ENCODE data around the gene COL5A2.

COL5A2 gene

DNA sequence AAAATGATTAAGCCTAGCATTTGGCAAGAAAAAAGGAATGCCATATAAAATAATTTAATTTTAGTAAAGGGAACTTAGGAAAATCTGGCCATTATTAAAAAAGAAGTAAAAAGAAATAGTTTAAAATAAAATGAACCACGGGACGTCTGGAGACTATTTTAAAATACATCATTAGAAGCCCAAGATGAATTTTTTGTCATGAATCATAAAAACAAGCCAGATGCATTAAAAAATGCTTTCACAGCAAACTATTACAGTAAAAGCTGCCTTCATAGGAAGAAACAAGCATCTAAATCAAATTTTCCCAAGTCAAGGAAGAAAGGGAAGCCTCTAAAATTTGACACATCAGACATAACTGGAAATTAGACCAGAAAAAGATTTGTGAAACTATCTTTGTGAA lies 33.0 kb downstream of the COL5A2 start:
- DNase-seq: no peak

DNA sequence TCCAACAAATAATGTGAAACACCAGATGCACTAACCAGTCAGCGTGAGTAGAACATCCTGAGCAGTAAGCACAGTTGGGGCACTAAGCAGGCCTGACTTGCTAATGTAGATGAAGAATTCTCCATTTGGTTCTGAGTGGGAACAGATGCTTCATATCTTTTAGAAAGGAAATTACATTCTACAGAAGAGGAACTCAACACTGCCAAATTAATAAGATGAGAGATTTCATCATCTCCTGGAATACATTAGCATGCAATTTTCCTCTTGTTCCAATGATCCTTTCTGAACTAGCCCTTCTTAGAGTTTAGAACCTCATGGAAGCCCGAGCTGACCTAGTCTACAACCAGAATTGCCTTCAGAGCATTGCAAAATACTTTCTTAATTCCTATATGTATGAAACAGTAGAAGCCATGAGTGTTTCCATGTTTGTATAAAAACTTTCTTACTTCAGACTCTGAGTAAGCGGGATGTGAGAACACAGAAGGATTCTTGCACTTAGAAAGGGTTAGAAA lies 34.8 kb downstream of the COL5A2 start:
- no peak for DNase-seq

DNA sequence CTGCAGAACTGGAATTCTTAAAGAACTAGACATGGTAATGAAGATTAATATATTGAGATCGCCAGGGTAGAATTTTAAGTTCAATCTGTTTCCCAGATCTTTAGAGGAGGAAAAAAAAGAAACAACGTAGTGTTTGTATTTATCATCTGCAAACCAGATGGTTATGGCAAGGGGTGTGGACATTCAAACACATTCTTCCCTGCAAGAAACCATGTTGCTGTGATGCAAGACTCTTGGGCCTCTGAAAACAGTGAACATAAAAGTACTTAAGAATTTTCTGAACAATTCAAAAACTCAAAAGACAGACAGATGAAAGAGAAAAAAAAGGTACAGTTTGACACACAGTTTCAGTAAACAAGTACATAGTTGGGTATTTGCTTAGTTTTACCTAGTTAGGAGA lies 35.6 kb downstream of the COL5A2 start:
- DNase-seq: no peak

DNA sequence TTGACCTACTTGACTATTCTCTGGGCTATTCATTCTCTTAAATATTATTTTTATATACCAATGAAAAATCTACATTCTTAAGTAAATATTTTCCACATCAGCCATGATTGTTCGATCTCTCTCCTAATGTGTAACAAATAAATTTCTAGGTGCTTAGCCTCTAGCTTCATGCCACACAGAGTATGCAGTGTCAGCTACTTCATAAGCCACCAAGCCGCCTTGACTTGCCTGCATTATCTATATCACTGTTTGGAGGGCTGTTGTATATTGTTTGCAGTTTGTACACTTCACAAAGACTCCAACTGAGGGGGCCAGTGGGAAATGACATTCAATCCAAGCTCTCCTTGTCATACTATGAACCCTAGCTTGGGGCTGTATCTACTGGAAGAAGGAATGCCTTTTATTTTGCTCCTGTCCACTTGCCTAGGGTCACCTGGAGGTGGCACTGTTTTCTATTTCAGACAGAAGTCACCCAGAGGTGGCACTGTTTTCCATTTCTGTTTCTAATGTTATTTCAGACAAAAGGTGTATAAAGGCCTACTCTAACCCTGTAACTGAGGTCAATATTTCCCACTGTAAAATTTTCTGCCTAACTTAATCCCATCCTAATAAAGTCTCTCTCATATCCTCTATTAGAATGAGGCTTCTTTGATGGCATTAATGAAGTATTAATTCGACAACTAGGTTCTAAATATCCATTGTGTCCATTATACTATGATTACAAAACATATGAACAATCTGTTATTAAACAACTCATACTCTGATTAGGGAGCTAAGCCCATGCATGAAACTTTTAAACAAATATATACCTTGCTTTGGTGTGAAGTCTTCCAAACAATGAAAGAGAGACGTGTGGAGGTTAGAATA lies 36.4 kb downstream of the COL5A2 start:
- peak; percentile 46 for DNase-seq

DNA sequence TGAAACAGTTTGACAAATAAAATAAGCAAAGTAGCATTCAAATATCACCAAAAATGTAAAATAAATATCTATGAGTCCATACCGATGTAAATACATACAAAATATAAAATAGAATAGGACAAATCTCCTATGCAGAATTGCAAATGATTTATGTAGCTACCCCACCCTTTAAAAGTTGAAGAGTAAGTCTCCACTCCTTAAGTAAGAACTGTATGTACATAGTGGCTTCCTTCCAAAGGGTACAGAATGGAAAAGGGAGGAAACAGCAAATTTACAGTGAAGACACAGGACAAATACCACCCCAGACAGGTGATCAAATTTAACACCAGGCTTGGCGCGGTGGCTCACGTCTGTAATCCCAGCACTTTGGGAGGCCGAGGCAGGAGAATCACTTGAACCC lies 40.8 kb downstream of the COL5A2 start:
- DNase-seq: no peak

DNA sequence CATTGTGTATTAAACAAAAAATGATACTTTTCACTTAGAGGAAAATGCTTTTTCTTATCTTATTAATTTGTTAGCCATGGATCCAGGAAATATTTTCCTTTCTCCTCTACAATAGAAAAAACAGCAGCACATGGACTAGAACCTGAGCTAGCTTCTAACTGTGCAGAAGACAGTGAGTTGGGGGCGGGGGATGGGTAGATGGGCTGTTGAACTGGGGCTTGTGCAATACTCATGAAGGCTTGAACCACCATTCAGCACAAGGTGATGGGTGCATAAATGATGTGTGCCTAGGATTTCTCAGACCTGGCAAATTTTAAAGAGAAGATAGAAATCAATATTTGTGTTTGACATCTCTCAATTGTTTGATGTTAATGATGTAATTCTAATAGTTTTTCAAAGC lies 42.0 kb downstream of the COL5A2 start:
- DNase-seq: no peak

DNA sequence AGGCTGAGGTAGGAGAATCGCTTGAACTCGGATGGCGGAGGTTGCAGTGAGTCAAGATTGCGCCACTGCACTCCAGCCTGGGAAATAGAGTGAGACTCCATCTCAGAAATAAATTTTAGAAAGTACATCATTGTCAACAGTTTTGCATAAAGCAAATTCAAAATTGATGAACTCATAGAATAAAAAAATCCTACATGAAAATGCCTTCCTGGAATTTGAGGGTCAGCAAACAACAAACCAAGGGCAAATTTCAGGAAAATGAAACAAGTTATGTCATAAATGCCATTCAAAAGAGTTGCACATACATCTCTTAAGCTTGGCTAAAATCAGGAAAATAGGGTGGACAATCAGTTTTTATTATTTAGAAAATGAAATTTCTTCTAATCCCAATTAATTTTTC lies 45.1 kb downstream of the COL5A2 start:
- DNase-seq: no peak

DNA sequence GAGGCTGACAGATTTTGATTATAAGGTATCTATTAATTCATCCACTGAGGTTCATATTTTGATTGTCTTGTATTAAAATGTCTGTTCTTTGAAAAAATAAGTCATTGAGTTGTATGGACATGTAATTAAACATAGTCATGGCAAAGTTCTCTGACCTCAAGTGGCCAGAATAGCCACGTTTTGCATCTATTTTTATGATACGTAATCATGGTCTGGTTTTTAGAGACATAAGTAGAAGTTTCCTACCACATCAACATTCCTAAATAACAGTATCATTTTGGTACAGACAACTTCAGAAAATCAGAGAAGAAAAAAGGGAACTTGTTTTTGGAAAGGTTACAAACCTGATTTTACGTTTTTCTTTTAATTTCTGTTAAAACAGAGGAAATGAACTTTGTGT lies 47.6 kb downstream of the COL5A2 start:
- DNase-seq: no peak

DNA sequence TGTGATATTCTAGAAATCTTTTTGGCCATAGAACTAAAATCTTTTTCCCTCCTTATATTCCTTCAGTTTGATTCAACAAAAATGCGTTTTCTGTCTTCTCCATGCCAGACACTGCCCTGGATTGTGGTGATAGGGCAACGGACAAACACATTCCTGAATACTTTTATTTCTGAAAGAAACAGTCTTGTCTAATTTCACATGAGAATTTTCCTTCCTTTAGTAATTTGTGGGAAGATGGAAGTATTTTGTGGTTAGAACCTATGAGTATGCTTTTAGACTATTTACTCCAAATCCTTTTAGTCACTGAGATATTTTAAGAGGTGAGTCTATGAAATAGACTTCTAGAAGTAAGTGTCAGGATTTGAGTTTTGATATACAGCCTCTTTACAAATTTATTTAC lies 49.6 kb downstream of the COL5A2 start:
- no peak for DNase-seq

DNA sequence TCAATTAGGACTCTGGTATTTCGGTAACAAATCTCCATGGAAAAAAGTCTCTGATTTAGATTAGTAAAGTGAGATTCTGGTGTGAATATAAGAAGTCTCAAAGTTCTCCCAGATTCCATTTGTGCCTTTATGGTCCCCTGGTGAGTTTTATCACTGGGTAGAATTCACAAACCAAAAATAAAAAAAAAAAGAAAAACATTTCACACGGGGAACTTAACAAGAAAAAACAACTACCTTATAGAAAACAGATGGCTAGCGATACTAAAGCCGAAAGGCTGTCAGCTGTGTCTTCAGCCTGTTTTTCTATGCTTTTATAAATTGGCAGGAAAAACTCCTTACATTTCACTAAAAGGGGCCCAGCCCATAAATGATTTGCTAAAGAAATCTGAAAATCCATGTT lies 50.6 kb downstream of the COL5A2 start:
- no peak for DNase-seq

DNA sequence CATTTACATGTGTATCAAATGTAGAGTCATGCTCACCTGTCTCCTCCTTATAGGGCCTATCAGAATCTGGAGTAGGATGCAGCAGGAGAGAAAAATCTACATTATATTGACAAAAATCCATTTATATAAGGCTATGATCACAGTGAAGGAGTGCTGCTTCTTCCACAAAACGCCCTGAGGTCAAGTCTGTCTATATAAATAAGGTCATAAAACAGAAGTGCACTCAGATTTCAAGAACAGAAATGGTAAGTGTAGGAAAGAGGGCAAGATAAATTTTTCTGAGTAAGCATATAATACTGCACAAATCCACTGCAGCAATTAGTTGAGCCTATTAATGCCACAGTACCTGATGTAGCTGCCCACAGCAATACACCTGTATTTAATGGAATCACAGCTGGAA lies 51.8 kb downstream of the COL5A2 start:
- no peak for DNase-seq

DNA sequence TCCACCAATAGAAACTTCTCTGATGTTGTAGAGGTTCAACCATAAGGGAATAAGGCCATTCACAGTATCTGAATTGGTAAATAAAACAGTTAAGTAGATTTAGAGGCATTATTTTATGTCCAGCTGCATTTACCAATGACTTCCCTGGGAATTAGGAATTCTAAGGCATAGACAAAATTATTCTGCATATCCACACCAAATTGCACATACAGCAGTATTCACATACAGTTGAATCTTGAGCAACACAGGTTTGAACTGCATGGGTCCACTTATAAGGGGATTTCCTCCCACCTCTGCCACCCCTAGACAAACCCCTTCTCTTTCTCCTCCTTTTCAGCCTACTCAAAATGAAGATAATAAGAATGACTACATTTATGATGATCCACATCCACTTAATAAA lies 54.4 kb downstream of the COL5A2 start:
- DNase-seq: no peak

DNA sequence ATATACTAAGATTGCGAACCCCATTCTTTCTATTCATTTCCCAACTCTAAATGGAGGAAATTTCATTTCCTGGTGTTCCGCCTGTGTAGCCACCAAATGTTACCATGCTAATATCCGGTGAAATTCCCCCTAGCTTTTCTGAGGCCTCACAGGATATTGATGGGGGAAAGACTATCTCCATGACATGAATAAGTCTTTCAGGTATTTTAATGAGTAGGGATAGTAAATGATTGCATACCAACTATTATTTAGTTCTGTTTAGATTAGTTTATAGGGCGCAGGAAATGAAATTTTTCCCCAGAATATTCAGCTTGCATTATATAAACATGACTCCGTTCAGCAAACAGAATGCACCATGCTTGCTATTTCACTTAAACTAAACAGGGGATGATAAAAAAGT lies 55.4 kb downstream of the COL5A2 start:
- no peak for DNase-seq

DNA sequence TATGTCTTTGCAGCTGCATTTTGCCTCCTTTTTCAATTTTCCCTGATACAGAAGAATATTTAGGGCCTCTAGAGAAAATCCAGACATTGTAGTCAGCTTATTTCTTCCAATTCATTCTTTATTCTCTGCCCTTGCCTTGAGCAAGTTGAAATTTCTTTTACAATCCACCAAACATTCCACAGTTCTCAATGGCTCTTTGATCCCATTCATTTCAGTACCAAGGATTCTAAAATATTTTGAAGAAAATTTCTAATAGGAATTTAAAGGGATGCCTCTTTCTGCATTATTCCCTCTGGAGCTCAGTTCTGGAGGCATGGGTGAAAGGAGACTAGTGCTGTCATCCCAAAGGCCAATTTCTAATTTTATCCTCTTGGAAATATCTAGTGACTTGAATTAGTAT lies 61.2 kb downstream of the COL5A2 start:
- no peak for DNase-seq

DNA sequence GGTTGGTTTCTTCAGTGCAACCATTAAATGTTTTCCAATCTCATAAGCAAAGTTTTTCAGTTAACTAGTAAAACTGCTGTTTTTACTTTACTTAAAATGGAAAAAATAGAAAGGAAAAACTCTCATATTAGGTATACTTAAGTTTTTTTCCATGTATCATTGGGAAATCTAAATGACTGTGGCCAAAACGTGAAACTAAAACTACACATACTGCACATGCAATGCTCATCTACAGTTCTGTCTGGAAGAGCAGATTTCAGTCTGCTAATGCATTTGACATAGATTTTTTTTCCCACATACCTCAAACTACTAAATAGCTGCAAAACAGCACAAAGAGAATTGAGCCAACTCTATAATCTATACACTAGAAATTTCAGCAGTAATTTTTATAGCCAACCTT lies 62.6 kb downstream of the COL5A2 start:
- no peak for DNase-seq

DNA sequence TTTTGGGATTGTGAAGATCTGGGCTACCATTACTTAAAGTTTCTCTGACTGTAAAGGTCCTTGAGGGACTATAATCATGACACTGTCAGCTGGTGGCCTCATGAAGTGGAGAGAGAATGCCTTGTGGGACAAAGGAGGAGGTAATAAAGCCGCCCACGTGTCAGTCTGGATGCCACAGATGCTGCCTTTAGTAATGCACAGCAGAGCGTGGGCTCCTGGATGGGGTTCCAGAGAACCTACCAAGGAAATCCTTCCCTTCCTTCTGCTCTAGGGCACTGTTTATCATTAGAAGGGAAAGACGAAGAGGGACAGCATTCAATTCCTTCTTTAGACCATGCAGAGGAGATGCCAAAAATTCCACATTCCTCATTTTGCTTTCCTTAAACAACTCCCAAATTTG lies 63.5 kb downstream of the COL5A2 start:
- DNase-seq: no peak

DNA sequence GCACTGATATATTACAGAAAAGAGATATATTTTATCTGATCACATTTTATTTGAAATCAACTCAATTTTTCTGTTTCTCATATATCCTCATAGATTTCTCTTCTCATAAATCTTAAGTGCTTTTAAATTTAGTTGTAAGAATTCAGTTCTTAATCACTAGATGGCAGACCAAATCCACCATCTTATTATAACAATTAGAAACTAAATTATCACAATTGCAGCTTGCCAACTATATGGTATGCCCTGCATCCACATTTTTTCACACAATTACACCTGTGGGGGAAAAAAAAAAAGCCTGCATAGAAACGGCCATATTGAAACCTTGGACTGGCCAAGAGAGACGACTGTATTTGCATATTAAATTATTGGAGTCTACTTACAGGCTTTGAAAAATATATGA lies 64.4 kb downstream of the COL5A2 start:
- no peak for DNase-seq

DNA sequence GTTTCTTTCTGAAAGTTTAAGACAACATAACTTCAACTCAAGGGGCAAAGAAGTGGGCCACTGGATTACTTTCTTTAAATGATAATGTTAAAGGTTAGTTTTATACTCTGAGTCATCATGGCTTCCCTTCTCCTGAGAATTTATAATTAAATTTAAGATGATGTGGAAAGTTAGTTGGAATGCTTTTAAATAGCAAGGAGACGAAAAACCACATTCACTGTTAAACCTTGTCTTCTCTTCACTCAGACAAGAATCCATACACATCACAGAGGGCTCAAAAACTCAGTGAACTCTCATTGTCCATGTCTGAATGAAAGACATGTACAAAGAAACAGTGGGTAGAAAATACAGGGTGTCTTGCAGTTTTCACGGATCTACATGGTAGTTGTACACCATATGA lies 65.6 kb downstream of the COL5A2 start:
- DNase-seq: no peak

DNA sequence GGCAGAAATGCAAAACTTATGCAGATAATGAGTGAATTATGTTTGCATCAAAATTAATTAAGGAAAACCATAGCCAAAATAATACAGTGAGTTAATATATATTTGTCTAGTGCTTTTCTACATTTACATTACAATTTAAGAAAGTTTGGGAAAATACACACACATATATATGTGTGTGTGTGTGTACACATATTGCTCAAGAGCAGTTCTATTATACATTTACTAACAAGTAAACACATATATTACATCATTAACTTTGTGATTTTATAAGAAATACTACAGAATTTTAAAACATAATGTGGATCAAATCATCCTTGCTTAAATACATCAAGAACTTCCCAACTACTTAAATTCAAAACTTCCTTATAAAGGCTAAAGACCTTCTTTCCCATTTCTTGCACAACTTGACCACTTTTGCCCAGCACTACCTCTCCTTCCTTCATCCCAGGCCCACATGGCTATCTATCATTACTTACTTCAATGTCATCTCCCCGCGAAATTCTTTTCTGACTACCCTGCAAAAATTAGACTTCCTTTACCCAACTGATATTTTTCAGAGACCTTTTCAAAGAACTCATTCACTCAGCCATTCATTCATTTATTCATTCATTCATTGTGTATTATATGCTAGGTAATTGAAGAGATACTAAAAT lies 68.4 kb downstream of the COL5A2 start:
- no peak for DNase-seq

DNA sequence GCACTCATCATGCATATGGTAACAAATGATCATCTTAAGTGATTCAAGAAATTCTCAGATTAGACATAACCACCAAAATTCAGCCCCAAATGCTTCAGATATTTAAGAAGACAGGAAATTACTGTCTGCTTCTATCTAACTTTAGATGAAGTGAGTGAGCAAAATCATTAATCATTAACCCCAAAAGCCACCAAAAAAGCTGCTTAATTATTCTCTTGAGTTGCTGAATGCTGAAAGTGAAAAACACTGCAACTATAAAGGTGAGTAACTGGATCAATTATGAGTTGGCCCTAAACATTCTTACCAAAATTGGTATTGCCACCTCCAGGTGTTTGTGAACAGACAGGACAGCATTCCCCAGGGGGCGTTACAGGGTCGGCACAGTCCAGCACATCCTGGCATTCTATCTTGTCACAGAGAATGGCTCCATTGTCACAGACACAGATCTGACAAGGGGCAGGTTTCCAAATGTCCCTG lies 69.6 kb downstream of the COL5A2 start:
- DNase-seq: no peak

DNA sequence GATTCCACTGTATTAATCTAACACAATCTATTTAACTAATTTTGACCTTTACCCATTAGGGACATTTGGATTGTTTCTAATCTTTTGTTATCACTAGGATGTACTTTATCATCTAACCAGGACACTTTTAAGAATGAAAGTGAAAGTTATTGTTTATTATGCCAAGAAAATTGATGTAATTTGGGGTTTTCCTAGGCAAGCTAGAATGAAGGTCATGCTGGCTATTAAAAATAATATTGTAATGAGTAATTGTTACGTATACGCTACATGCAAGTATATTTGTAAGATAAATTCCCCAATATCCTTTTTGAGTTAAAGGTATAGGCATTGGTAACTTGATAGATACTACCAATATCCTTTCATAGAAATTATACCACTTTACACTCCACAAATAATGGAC lies 74.6 kb downstream of the COL5A2 start:
- DNase-seq: no peak

DNA sequence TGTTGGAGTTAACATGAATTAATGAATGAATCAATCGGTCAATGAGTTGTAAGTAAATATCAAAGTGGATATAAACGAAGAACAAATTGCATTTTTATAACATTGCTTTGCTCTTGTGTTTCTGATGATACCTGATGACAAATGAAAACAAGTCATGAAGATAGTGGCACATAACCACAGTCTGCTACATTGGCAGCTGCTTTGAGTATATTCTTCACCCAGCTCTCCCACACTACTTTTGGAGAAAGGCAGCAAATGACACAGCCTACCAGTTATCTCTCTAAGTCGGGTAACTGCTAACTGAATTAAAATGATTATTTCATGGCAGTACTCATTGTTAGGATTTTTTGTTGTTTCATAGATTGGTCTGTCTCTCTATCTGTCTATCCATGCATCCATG lies 76.8 kb downstream of the COL5A2 start:
- no peak for DNase-seq

DNA sequence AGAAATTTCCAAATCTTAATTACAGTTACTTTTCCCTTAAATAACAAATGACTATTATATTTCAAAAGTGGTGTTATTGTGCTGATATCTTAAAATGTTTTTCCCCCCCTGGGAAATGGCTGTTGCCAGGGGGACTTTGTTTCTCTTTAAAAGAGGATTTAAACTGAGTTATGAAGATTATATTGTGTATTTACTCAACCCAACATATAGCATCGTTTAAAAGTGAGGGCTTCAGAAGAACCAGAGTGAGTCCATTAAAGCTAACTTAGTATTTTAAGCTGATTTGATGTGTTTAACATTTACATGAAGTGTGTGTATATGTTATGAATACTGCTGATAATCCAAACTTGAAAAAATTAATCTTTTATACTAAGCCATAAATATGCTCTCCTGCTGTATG lies 81.6 kb downstream of the COL5A2 start:
- DNase-seq: no peak

DNA sequence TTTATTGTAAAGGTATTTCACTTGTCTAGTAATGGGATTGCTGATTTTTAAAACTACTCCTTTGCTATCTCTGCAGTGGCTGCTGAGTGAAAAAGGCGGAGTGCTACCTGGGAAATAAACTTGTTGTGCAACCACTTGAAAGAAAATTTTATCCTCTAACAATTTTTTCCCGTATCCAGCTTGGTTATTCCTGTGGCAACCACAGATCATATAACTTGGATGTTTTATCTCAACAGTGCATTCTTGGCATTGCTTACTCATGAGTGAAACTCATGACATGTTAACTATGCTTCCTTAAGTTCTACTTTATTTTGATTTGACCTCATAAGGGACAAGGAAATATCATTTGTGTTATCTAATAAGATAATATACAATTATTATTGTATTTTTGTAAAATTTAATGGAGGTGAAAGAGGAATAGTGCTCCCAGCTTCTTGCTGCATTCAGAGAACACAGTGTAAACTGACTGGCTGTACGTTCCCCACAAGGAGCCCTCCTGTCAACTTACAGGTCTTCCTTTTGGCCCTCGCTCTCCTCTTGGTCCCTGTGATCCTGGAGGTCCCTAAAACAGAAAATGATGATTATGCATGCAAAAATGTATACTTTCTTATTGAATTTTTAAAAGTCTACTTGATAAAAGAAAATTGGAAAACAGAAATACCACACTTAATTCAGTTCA lies 82.7 kb downstream of the COL5A2 start:
- no peak for DNase-seq

Measured in activated naive CD4-positive, alpha-beta T cell treated with anti-CD3 and anti-CD28 coated beads, Interleukin-2, amount 50 U/mL, for 16 hours (primary cell).